H1 (cell line): ENCODE measurements around the gene TRAPPC12. TPM values are rescaled to one million over a fixed set of nuclear protein-coding genes. Genes with fewer than 3 reads are reported as not detected.

Experiments
- CTCF ChIA-PET: fragments of 300-600 bp; sonication (Branson Sonifier 250); formaldehyde crosslinking; loops from one replicate; lab custom pipeline; 2021; ENCODE audit not compliant: partially characterized antibody; lab: Charles Lee
- POLR2A ChIA-PET: fragments of 300-600 bp; sonication (Branson Sonifier 250); formaldehyde crosslinking; loops from one replicate; lab custom pipeline; 2021; ENCODE audit warnings: inconsistent platforms; ENCODE audit not compliant: partially characterized antibody; lab: Charles Lee
- DNase-seq, 2 experiments: peaks; one replicate each; pipeline versions ENCODE4 v3.0.0 to v3.0.0-alpha.2; 2010 to 2022; ENCODE audit warnings: low spot score in 2 of 2, low read depth in 1 of 2, mixed read lengths in 1 of 2
- FAIRE-seq: peaks from 2 replicates; lab custom pipeline; 2011; peaks lifted over from hg19 to GRCh38; lab: Jason Lieb, UNC
- H2AFZ ChIP-seq: 2 replicates; pipeline ENCODE4 v1.8.1; 2012; ENCODE audit warnings: low read length, inconsistent platforms
- H2AK5ac ChIP-seq: 2 replicates; pipeline ENCODE4 v1.6.1; 2013; ENCODE audit warnings: low read depth, low read length
- H2BK120ac ChIP-seq: replicated peaks from 2 replicates; pipeline ENCODE3; 2013; ENCODE audit warnings: low read depth, low read length, inconsistent platforms
- H2BK12ac ChIP-seq: 2 replicates; pipeline ENCODE4 v1.6.1; 2013; ENCODE audit warnings: low read depth, low read length
- H2BK15ac ChIP-seq: 2 replicates; pipeline ENCODE4 v1.6.1; 2013; ENCODE audit warnings: low read length
- H2BK20ac ChIP-seq: 2 replicates; pipeline ENCODE4 v1.6.1; 2013; ENCODE audit warnings: low read length
- H2BK5ac ChIP-seq: 2 replicates; pipeline ENCODE4 v1.6.1; 2013; ENCODE audit warnings: low read depth, low read length
- H3K14ac ChIP-seq: 2 replicates; pipeline ENCODE4 v1.6.1; 2013; ENCODE audit warnings: inconsistent platforms; ENCODE audit not compliant: insufficient read length
- H3K18ac ChIP-seq: 2 replicates; pipeline ENCODE4 v1.6.1; 2013; ENCODE audit warnings: low read length; ENCODE audit errors: extremely low read depth
- H3K23ac ChIP-seq: 2 replicates; pipeline ENCODE4 v1.6.1; 2013; ENCODE audit warnings: inconsistent platforms; ENCODE audit not compliant: insufficient read length
- H3K23me2 ChIP-seq: 2 replicates; pipeline ENCODE4 v1.6.1; 2013; ENCODE audit warnings: low read depth, low read length
- H3K27ac ChIP-seq: 2 replicates; pipeline ENCODE4 v1.6.1; 2011; ENCODE audit warnings: low read depth, low read length, inconsistent platforms
- H3K27me3 ChIP-seq, 4 experiments: replicated peaks in 1 of 4; 1 replicate in 1 of 4; 2 replicates in 3 of 4; pipeline versions ENCODE4 v1.6.1 to v1.8.1; 2011 to 2013; ENCODE audit warnings: low read length in 3 of 4, mild to moderate bottlenecking in 3 of 4, inconsistent platforms in 2 of 4, mixed read lengths in 2 of 4, moderate library complexity in 1 of 4; ENCODE audit not compliant: control insufficient read depth in 3 of 4, insufficient read depth in 3 of 4; ENCODE audit errors: extremely low read depth in 1 of 4
- H3K36me3 ChIP-seq, 4 experiments: 2 replicates each; pipeline versions ENCODE4 v1.6.1 to v1.8.1; 2011 to 2013; ENCODE audit warnings: mild to moderate bottlenecking in 4 of 4, low read length in 3 of 4, moderate library complexity in 2 of 4, control low read depth in 1 of 4, inconsistent platforms in 1 of 4; ENCODE audit not compliant: insufficient read depth in 4 of 4, control insufficient read depth in 2 of 4
- H3K4ac ChIP-seq: replicated peaks from 2 replicates; pipeline ENCODE3; 2013; ENCODE audit warnings: low read length, low read depth, mixed read lengths, inconsistent platforms; ENCODE audit not compliant: insufficient read length
- H3K4me1 ChIP-seq, 4 experiments: replicated peaks in 1 of 4; 1 replicate in 1 of 4; 2 replicates in 3 of 4; pipeline versions ENCODE4 v1.6.1 to v1.8.1; 2011 to 2013; ENCODE audit warnings: low read length in 3 of 4, inconsistent platforms in 2 of 4, mixed read lengths in 1 of 4; ENCODE audit not compliant: insufficient read depth in 4 of 4, control insufficient read depth in 3 of 4
- H3K4me2 ChIP-seq, 2 experiments: 2 replicates each; pipeline versions ENCODE4 v1.6.1 to v1.8.1; 2011 to 2013; ENCODE audit warnings: low read depth in 2 of 2, low read length in 2 of 2, control low read depth in 1 of 2, inconsistent platforms in 1 of 2, mild to moderate bottlenecking in 1 of 2; ENCODE audit not compliant: insufficient read depth in 1 of 2
- H3K4me3 ChIP-seq, 4 experiments: fragments of 200-600, 300-600 bp in 1 of 4; sonication (generic), shearing (Covaris generic), sonication (Bioruptor Twin) in 1 of 4; 2 replicates each; pipeline versions ENCODE4 v1.5.1 to v1.8.1; 2011 to 2016; ENCODE audit warnings: low read length in 4 of 4, low read depth in 3 of 4, control low read depth in 2 of 4, inconsistent platforms in 2 of 4, mild to moderate bottlenecking in 2 of 4, mixed read lengths in 1 of 4, moderate library complexity in 1 of 4; ENCODE audit not compliant: insufficient read depth in 2 of 4; ENCODE audit errors: extremely low read depth in 1 of 4
- H3K56ac ChIP-seq: replicated peaks from 2 replicates; pipeline ENCODE3; 2013; ENCODE audit warnings: low read depth, mild to moderate bottlenecking, mixed read lengths, low read length, inconsistent platforms; ENCODE audit not compliant: insufficient read length
- H3K79me1 ChIP-seq: 2 replicates; pipeline ENCODE4 v1.6.1; 2013; ENCODE audit warnings: low read depth, low read length, control low read depth
- H3K79me2 ChIP-seq, 2 experiments: 2 replicates each; pipeline versions ENCODE4 v1.6.1 to v1.8.1; 2012 to 2013; ENCODE audit warnings: low read length in 2 of 2, mild to moderate bottlenecking in 2 of 2, inconsistent platforms in 1 of 2; ENCODE audit not compliant: insufficient read depth in 2 of 2, control insufficient read depth in 1 of 2
- H3K9ac ChIP-seq, 4 experiments: replicated peaks in 1 of 4; 1 replicate in 1 of 4; 2 replicates in 3 of 4; pipeline versions ENCODE4 v1.6.1 to v1.8.1; 2011 to 2013; ENCODE audit warnings: low read depth in 3 of 4, low read length in 3 of 4, control low read depth in 2 of 4, mild to moderate bottlenecking in 2 of 4, moderate library complexity in 2 of 4, inconsistent platforms in 1 of 4; ENCODE audit errors: extremely low read depth in 1 of 4
- H3K9me3 ChIP-seq, 2 experiments: 2 replicates each; pipeline versions ENCODE4 v1.6.1 to v1.8.1; 2012 to 2013; ENCODE audit warnings: mild to moderate bottlenecking in 2 of 2, moderate library complexity in 2 of 2, control low read depth in 1 of 2, inconsistent platforms in 1 of 2, low read depth in 1 of 2, low read length in 1 of 2, mixed read lengths in 1 of 2; ENCODE audit not compliant: insufficient read depth in 2 of 2
- H4K20me1 ChIP-seq, 2 experiments: replicated peaks in 1 of 2; 2 replicates each; pipeline versions ENCODE3 to v1.8.1; 2011 to 2013; ENCODE audit warnings: inconsistent platforms in 2 of 2, low read length in 2 of 2, mild to moderate bottlenecking in 1 of 2; ENCODE audit not compliant: insufficient read depth in 2 of 2, control insufficient read depth in 1 of 2
- H4K5ac ChIP-seq: 2 replicates; pipeline ENCODE4 v1.6.1; 2013; ENCODE audit warnings: low read length, low read depth, mixed read lengths, inconsistent platforms; ENCODE audit not compliant: insufficient read length
- H4K8ac ChIP-seq: 2 replicates; pipeline ENCODE4 v1.8.0; 2013; ENCODE audit warnings: mild to moderate bottlenecking, moderate library complexity, low read length, inconsistent platforms; ENCODE audit not compliant: insufficient read depth; ENCODE audit errors: extremely low read depth
- H4K91ac ChIP-seq: replicated peaks from 2 replicates; pipeline ENCODE3; 2013; ENCODE audit warnings: low read length, mixed read lengths, inconsistent platforms; ENCODE audit not compliant: insufficient read length
- BACH1 ChIP-seq: IDR thresholded peaks from 2 replicates; pipeline ENCODE4 v1.6.1; 2012; ENCODE audit warnings: low read length, improper control_type of control experiment
- BCL11A ChIP-seq, 2 experiments: IDR thresholded peaks; one replicate each; pipeline ENCODE4 v1.6.1; 2011; ENCODE audit warnings: low read depth in 2 of 2, low read length in 2 of 2, mild to moderate bottlenecking in 2 of 2
- CEBPB ChIP-seq: IDR thresholded peaks from 2 replicates; pipeline ENCODE4 v1.6.1; 2012; ENCODE audit warnings: low read depth, low read length
- CHD1 ChIP-seq: IDR thresholded peaks from 2 replicates; pipeline ENCODE4 v1.6.1; 2012; ENCODE audit warnings: low read depth, low read length, improper control_type of control experiment
- CREB1 ChIP-seq: IDR thresholded peaks from 2 replicates; pipeline ENCODE4 v1.6.1; 2012; ENCODE audit warnings: inconsistent platforms
- CTBP2 ChIP-seq: IDR thresholded peaks from 2 replicates; pipeline ENCODE4 v1.7.0; 2011; ENCODE audit warnings: borderline replicate concordance, mild to moderate bottlenecking, moderate library complexity, mixed read lengths, low read length; ENCODE audit not compliant: insufficient read depth, insufficient read length
- EP300 ChIP-seq, 2 experiments: IDR thresholded peaks; 1 replicate in 1 of 2; 2 replicates in 1 of 2; pipeline ENCODE4 v1.6.1; 2011 to 2012; ENCODE audit warnings: low read depth in 2 of 2, low read length in 2 of 2, mild to moderate bottlenecking in 2 of 2, borderline replicate concordance in 1 of 2, inconsistent platforms in 1 of 2, moderate library complexity in 1 of 2
- HDAC2 ChIP-seq, 2 experiments: fragments of 300-600 bp in 1 of 2; sonication (generic) in 1 of 2; IDR thresholded peaks; 2 replicates each; pipeline ENCODE4 v1.6.1; 2011 to 2012; ENCODE audit warnings: low read depth in 2 of 2, low read length in 2 of 2, mild to moderate bottlenecking in 2 of 2, moderate library complexity in 2 of 2, borderline replicate concordance in 1 of 2, inconsistent platforms in 1 of 2
- MAFK ChIP-seq: IDR thresholded peaks from 2 replicates; pipeline ENCODE4 v1.6.1; 2012; ENCODE audit warnings: low read depth, mild to moderate bottlenecking, improper control_type of control experiment, low read length
- POLR2A ChIP-seq, 2 experiments: IDR thresholded peaks; 1 replicate in 1 of 2; 2 replicates in 1 of 2; pipeline ENCODE4 v1.6.1; 2011; ENCODE audit warnings: low read depth in 2 of 2, low read length in 2 of 2, mild to moderate bottlenecking in 2 of 2; ENCODE audit errors: control extremely low read depth in 1 of 2
- SAP30 ChIP-seq: fragments of 300-600 bp; sonication (generic); IDR thresholded peaks from 2 replicates; pipeline ENCODE4 v1.7.1; 2012; ENCODE audit warnings: low read length, moderate library complexity, mild to moderate bottlenecking, inconsistent platforms; ENCODE audit not compliant: insufficient read depth, insufficient replicate concordance
- SIX5 ChIP-seq: IDR thresholded peaks from 2 replicates; pipeline ENCODE4 v1.6.1; 2011; ENCODE audit warnings: mild to moderate bottlenecking, low read depth, low read length
- SRF ChIP-seq: IDR thresholded peaks from 2 replicates; pipeline ENCODE4 v1.6.1; 2011; ENCODE audit warnings: mild to moderate bottlenecking, low read depth, low read length, moderate library complexity
- WGBS, 2 experiments: shearing (Covaris generic) in 1 of 2; methylation state at CpG; one replicate each; pipeline versions ENCODE4 v1.1.6 to v1.1.7; 2013 to 2015; ENCODE audit warnings: low lambda C conversion rate in 2 of 2, mixed read lengths in 2 of 2, inconsistent platforms in 1 of 2, low coverage in 1 of 2, missing lambda C conversion rate in 1 of 2; ENCODE audit not compliant: insufficient replicate concordance in 2 of 2, insufficient coverage in 1 of 2, insufficient read length in 1 of 2; ENCODE audit errors: extremely low coverage in 1 of 2, missing lambda C conversion rate in 1 of 2; 5-methylcytosine and 5-hydroxymethylcytosine counted together
- polyA plus RNA-seq, 7 experiments: library from polyadenylated mRNA; depleted of rRNA in 3 of 7; stranded (reverse) in 5 of 7; unstranded in 2 of 7; fragments of >200 nt in 5 of 7; fragments of 200-250 nt in 2 of 7; gene quantifications; 1 replicate in 5 of 7; 2 replicates in 1 of 7; 4 replicates in 1 of 7; pipeline versions ENCODE4 v1.2.1 to v1.2.3, GENCODE V29; 2011 to 2013; ENCODE audit warnings: missing spikeins in 2 of 7, mixed read lengths in 2 of 7
- total RNA-seq: library from RNA; stranded (reverse); fragmentation: NEBNext Ultra II Directional; extraction: Animal tissue kit (Norgen Biotek cat#: 25700); gene quantifications from 2 replicates; pipeline ENCODE4 v1.2.1, GENCODE V29; 2021

The TRAPPC12 gene
- total and polyA plus RNA-seq, 2 of the 8 experiments (the other 6 are each of a cell fraction or from before 2014, with no cell fraction given), result 35.0 to 67.3 TPM

GRCh38 chr2:3403587-3404334 lies 24.3 kb downstream of the TRAPPC12 start:
- Histone ChIP-seq H3K27ac (no peak overlapping the region), H3K56ac (no peak overlapping the region), H3K27me3 (no peaks in the 10 kb centered on the region), H4K5ac (no peak overlapping the region), H3K4me1 (peaks cover 0 to 11% (median 5%) of the 10 kb centered on the region in 4 experiments; a peak in 6 of 7 replicates), H2BK12ac (no peak overlapping the region), H3K9me3 (no peaks in the 10 kb centered on the region), H3K79me2 (no peaks in the 10 kb centered on the region), H3K9ac (no peak overlapping the region), H2AK5ac (no peak overlapping the region), H3K23me2 (no peaks in the 10 kb centered on the region), H4K20me1 (peaks cover 0 to 1% of the 10 kb centered on the region in 2 experiments), H2BK20ac (no peak overlapping the region), H3K36me3 (peaks cover 2 to 15% (median 2%) of the 10 kb centered on the region in 4 experiments; a peak in 4 of 8 replicates), H3K14ac (no peak overlapping the region), H3K4ac (no peak overlapping the region), H3K18ac (no peak overlapping the region), H2BK120ac (no peak overlapping the region), H2BK5ac (no peak overlapping the region), H3K23ac (no peak overlapping the region), H4K8ac (no peak overlapping the region), H3K4me3 (no peak overlapping the region), H2BK15ac (no peak overlapping the region), H3K79me1 (peaks cover 8% of the 10 kb centered on the region; the same call in 1 of the 2 replicates), H4K91ac (no peak overlapping the region), H3K4me2 (no peak overlapping the region), H2AFZ (no peak overlapping the region)
- ChIA-PET CTCF (interaction anchor here (2.5 kb wide), 1 partner anchor 20 kb away, joined by 11 read pairs; no protein-coding TSS in a partner anchor), POLR2A (no interaction called here)
- no peak for FAIRE-seq
- no peak for DNase-seq
- WGBS, 2 experiments, result 97% methylated on average over 11 of the region's 11 CpGs; no CpG with 5 or more reads in 1 of the 2 experiments
- no peak for TF ChIP-seq SIX5
- no peak for TF ChIP-seq EP300 (IDR thresholded peaks at IDR 0.05; ENCODE audit: borderline replicate concordance in 1 of 2, low read depth in 2 of 2, low read length in 2 of 2)
- TF ChIP-seq HDAC2 (IDR thresholded peaks at IDR 0.05; ENCODE audit: borderline replicate concordance in 1 of 2, low read depth in 2 of 2, low read length in 2 of 2), result no peak
- TF ChIP-seq CEBPB, result no peak
- no peak for TF ChIP-seq CHD1
- TF ChIP-seq BACH1, result no peak
- TF ChIP-seq BCL11A (IDR thresholded peaks at IDR 0.05; ENCODE audit: low read depth in 2 of 2, low read length in 2 of 2), result no peak
- TF ChIP-seq POLR2A (IDR thresholded peaks at IDR 0.05; ENCODE audit: control extremely low read depth in 1 of 2, low read depth in 2 of 2, low read length in 2 of 2), result no peak
- TF ChIP-seq MAFK, result no peak
- TF ChIP-seq CREB1, result no peak
- no peak for TF ChIP-seq SAP30
- TF ChIP-seq CTBP2, result no peak
- no peak for TF ChIP-seq SRF
